H9 (cell line): ENCODE data around the gene CARD11. TPM values are rescaled to one million over a fixed set of nuclear protein-coding genes. Genes with fewer than 3 reads are reported as not detected.

ENCODE experiments used
- DNase-seq: peaks from one replicate; pipeline ENCODE4 v3.0.0-alpha.2; 2017
- H2AFZ ChIP-seq: one replicate; pipeline ENCODE4 v1.6.1; 2013; ENCODE audit warnings: mild to moderate bottlenecking, low read length, control low read depth, moderate library complexity
- H2AK5ac ChIP-seq: 2 replicates; pipeline ENCODE4 v1.6.1; 2013; ENCODE audit warnings: low read length, control low read depth, mixed read lengths; ENCODE audit not compliant: insufficient read length
- H2BK120ac ChIP-seq: one replicate; pipeline ENCODE4 v1.6.1; 2013; ENCODE audit warnings: low read depth, mild to moderate bottlenecking, low read length, control low read depth, inconsistent platforms; ENCODE audit not compliant: poor library complexity, severe bottlenecking
- H2BK12ac ChIP-seq: 2 replicates; pipeline ENCODE4 v1.6.1; 2013; ENCODE audit warnings: low read length, control low read depth, mixed read lengths, low read depth; ENCODE audit not compliant: insufficient read length
- H2BK15ac ChIP-seq: 2 replicates; pipeline ENCODE4 v1.6.1; 2013; ENCODE audit warnings: low read depth, low read length, control low read depth
- H2BK20ac ChIP-seq: one replicate; pipeline ENCODE4 v1.6.1; 2013; ENCODE audit warnings: low read depth, mild to moderate bottlenecking, low read length, control low read depth, inconsistent platforms; ENCODE audit not compliant: poor library complexity, severe bottlenecking
- H2BK5ac ChIP-seq: 2 replicates; pipeline ENCODE4 v1.6.1; 2013; ENCODE audit warnings: low read length, control low read depth, mixed read lengths; ENCODE audit not compliant: insufficient read length
- H3K14ac ChIP-seq: 2 replicates; pipeline ENCODE4 v1.6.1; 2013; ENCODE audit warnings: low read length, control low read depth; ENCODE audit not compliant: insufficient read depth
- H3K18ac ChIP-seq: 2 replicates; pipeline ENCODE4 v1.6.1; 2013; ENCODE audit warnings: low read depth, mild to moderate bottlenecking, mixed read lengths, low read length, control low read depth; ENCODE audit not compliant: insufficient read length
- H3K23ac ChIP-seq: 2 replicates; pipeline ENCODE4 v1.6.1; 2013; ENCODE audit warnings: low read length, control low read depth, mixed read lengths, low read depth; ENCODE audit not compliant: insufficient read length
- H3K23me2 ChIP-seq: 2 replicates; pipeline ENCODE4 v1.6.1; 2013; ENCODE audit warnings: low read depth, mild to moderate bottlenecking, mixed read lengths, low read length, control low read depth; ENCODE audit not compliant: insufficient read length, poor library complexity, severe bottlenecking
- H3K27ac ChIP-seq: 2 replicates; pipeline ENCODE4 v1.5.1; 2013; ENCODE audit warnings: low read length, control low read depth, mixed read lengths, low read depth; ENCODE audit not compliant: insufficient read length
- H3K27me3 ChIP-seq: 2 replicates; pipeline ENCODE4 v1.6.1; 2013; ENCODE audit warnings: low read length, control low read depth, inconsistent platforms; ENCODE audit not compliant: insufficient read depth
- H3K4ac ChIP-seq: 2 replicates; pipeline ENCODE4 v1.6.1; 2013; ENCODE audit warnings: low read depth, mild to moderate bottlenecking, control low read depth, inconsistent platforms, low read length, moderate library complexity
- H3K4me1 ChIP-seq: 2 replicates; pipeline ENCODE4 v1.6.1; 2013; ENCODE audit warnings: low read length, control low read depth, inconsistent platforms; ENCODE audit not compliant: insufficient read depth
- H3K4me2 ChIP-seq: 2 replicates; pipeline ENCODE4 v1.6.1; 2013; ENCODE audit warnings: low read length, control low read depth, mixed read lengths; ENCODE audit not compliant: insufficient read length, insufficient read depth
- H3K56ac ChIP-seq: 2 replicates; pipeline ENCODE4 v1.6.1; 2013; ENCODE audit warnings: low read depth, mild to moderate bottlenecking, mixed read lengths, low read length, control low read depth; ENCODE audit not compliant: insufficient read length
- H3K79me1 ChIP-seq: 2 replicates; pipeline ENCODE4 v1.6.1; 2013; ENCODE audit warnings: low read depth, mild to moderate bottlenecking, moderate library complexity, low read length, control low read depth, inconsistent platforms; ENCODE audit not compliant: insufficient read depth, poor library complexity, severe bottlenecking
- H3K79me2 ChIP-seq: 2 replicates; pipeline ENCODE4 v1.6.1; 2013; ENCODE audit warnings: low read length, control low read depth, inconsistent platforms; ENCODE audit not compliant: insufficient read depth
- H3K9ac ChIP-seq: 2 replicates; pipeline ENCODE4 v1.6.1; 2013; ENCODE audit warnings: low read length, control low read depth, mixed read lengths; ENCODE audit not compliant: insufficient read length; ENCODE audit errors: extremely low read depth
- H3K9me3 ChIP-seq: one replicate; pipeline ENCODE4 v1.6.1; 2013; ENCODE audit warnings: low read depth, low read length, inconsistent platforms; ENCODE audit not compliant: control insufficient read depth
- H3T11ph ChIP-seq: one replicate; pipeline ENCODE4 v1.6.1; 2013; ENCODE audit warnings: mild to moderate bottlenecking, low read length, control low read depth, inconsistent platforms
- H4K20me1 ChIP-seq: one replicate; pipeline ENCODE4 v1.6.1; 2013; ENCODE audit not compliant: control insufficient read depth, insufficient read length, insufficient read depth
- H4K5ac ChIP-seq: 2 replicates; pipeline ENCODE4 v1.6.1; 2013; ENCODE audit warnings: low read depth, mild to moderate bottlenecking, mixed read lengths, low read length, control low read depth; ENCODE audit not compliant: insufficient read length
- H4K8ac ChIP-seq: replicated peaks from 2 replicates; pipeline ENCODE4 v1.6.1; 2013; ENCODE audit warnings: low read length, control low read depth, mixed read lengths, low read depth; ENCODE audit not compliant: insufficient read length
- H4K91ac ChIP-seq: 2 replicates; pipeline ENCODE4 v1.6.1; 2013; ENCODE audit warnings: low read depth, mild to moderate bottlenecking, moderate library complexity, mixed read lengths, low read length, control low read depth; ENCODE audit not compliant: insufficient read length
- H3K27ac Mint-ChIP-seq, 3 experiments: 2 replicates in 2 of 3; 3 replicates in 1 of 3; pipeline ENCODE4 v1.8.0; 2020 to 2021; ENCODE audit warnings: mixed read lengths in 3 of 3, mild to moderate bottlenecking in 1 of 3, moderate library complexity in 1 of 3
- H3K27me3 Mint-ChIP-seq: 2 replicates; pipeline ENCODE4 v1.8.0; 2021; ENCODE audit warnings: low read depth, mild to moderate bottlenecking, moderate library complexity, mixed read lengths
- H3K36me3 Mint-ChIP-seq, 3 experiments: 2 replicates in 2 of 3; 3 replicates in 1 of 3; pipeline ENCODE4 v1.8.0; 2020 to 2021; ENCODE audit warnings: low read depth in 3 of 3, mixed read lengths in 3 of 3; ENCODE audit not compliant: insufficient read depth in 1 of 3
- H3K4me1 Mint-ChIP-seq, 2 experiments: 2 replicates each; pipeline ENCODE4 v1.8.0; 2020; ENCODE audit warnings: mixed read lengths in 2 of 2
- H3K4me3 Mint-ChIP-seq, 2 experiments: 2 replicates in 1 of 2; 3 replicates in 1 of 2; pipeline ENCODE4 v1.8.0; 2020 to 2021; ENCODE audit warnings: mild to moderate bottlenecking in 2 of 2, mixed read lengths in 2 of 2, moderate library complexity in 1 of 2
- H3K9me3 Mint-ChIP-seq, 2 experiments: 2 replicates in 1 of 2; 3 replicates in 1 of 2; pipeline ENCODE4 v1.8.0; 2020; ENCODE audit warnings: mild to moderate bottlenecking in 2 of 2, mixed read lengths in 2 of 2, moderate library complexity in 1 of 2
- WGBS: extraction: QIAGEN DNeasy Blood & Tissue Kit; methylation state at CpG from one replicate; pipeline ENCODE4 v1.1.7; 2013; ENCODE audit warnings: missing lambda C conversion rate, low lambda C conversion rate, mixed read lengths; ENCODE audit not compliant: insufficient read length; ENCODE audit errors: extremely low coverage; 5-methylcytosine and 5-hydroxymethylcytosine counted together
- total RNA-seq: library from RNA; stranded (reverse); gene quantifications from 2 replicates; pipeline ENCODE4 v1.2.1, GENCODE V29; 2021
- TF ChIP-seq, protein P1 (sequence below): fragments of 200-600 bp; sonication (generic); conservative IDR thresholded peaks from 3 replicates; pipeline ENCODE4 v1.8.0; 2021; ENCODE audit warnings: antibody characterized with exemption, mild to moderate bottlenecking

CARD11 gene
- total RNA-seq, 1 experiment from 2014 or later: 20.0 TPM

DNA sequence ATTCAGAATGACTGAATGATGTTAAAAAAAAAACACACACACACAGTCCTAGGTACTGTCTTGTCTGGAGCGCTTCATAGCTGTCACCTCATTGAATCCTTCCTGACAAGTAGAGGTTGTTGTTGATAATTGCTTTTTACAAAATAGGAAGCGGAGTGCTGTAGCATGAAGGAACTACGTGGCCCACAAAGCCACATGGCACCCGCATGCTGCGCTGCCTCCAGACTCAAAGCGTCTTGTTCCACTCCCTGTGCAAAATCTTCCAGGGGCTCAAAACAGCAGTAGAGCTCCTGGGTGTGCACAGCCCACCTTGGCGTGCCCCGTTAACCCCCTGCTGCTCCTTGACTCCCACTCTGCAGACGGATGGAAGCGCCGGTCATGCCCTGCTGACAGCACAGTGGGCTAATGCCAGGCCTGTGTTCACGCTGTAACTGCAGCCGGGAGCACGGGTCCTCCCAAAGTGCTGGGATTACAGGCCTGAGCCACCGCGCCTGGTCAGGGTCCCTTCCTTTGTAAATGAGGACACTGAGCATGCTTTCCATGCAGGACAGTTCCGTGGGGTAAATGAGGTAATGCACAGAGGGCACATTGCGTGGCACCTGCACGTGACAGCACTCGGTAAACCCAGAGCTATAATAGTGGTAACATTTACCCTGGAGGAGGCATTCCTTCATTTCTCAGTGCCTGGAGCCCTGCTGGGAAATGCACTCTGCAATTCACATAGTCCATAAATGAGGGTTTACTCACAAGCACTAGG is 108.5 kb downstream of the CARD11 start:
- no peak overlapping the region for H3T11ph ChIP-seq
- no peaks in the 10 kb centered on the region for H3K23me2 ChIP-seq
- H4K5ac ChIP-seq: no peak overlapping the region
- Mint-ChIP-seq H3K27me3 (no peaks in the 10 kb centered on the region), H3K9me3 (no peaks in the 10 kb centered on the region), H3K4me1 (peaks cover 3 to 9% of the 10 kb centered on the region in 2 experiments), H3K4me3 (no peak overlapping the region), H3K36me3 (peaks cover 0 to 19% (median 4%) of the 10 kb centered on the region in 3 experiments; a peak in 4 of 7 replicates), H3K27ac (no peak overlapping the region)
- no peak overlapping the region for H3K4me2 ChIP-seq
- no peak overlapping the region for H3K18ac ChIP-seq
- DNase-seq: peak; percentile 21
- no peak overlapping the region for H2BK15ac ChIP-seq
- no peak overlapping the region for H3K56ac ChIP-seq
- no peak overlapping the region for H2AFZ ChIP-seq
- no peak overlapping the region for H3K27ac ChIP-seq
- TF ChIP-seq, protein P1, sequence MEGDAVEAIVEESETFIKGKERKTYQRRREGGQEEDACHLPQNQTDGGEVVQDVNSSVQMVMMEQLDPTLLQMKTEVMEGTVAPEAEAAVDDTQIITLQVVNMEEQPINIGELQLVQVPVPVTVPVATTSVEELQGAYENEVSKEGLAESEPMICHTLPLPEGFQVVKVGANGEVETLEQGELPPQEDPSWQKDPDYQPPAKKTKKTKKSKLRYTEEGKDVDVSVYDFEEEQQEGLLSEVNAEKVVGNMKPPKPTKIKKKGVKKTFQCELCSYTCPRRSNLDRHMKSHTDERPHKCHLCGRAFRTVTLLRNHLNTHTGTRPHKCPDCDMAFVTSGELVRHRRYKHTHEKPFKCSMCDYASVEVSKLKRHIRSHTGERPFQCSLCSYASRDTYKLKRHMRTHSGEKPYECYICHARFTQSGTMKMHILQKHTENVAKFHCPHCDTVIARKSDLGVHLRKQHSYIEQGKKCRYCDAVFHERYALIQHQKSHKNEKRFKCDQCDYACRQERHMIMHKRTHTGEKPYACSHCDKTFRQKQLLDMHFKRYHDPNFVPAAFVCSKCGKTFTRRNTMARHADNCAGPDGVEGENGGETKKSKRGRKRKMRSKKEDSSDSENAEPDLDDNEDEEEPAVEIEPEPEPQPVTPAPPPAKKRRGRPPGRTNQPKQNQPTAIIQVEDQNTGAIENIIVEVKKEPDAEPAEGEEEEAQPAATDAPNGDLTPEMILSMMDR: no peak
- H4K8ac ChIP-seq: no peak overlapping the region
- WGBS: no CpG with 5 or more reads among the region's 20 CpGs
- no peak overlapping the region for H2BK12ac ChIP-seq
- no peaks in the 10 kb centered on the region for H3K79me2 ChIP-seq
- H3K79me1 ChIP-seq: no peaks in the 10 kb centered on the region
- no peak overlapping the region for H3K4ac ChIP-seq
- no peak overlapping the region for H3K23ac ChIP-seq
- H3K27me3 ChIP-seq: no peaks in the 10 kb centered on the region
- H4K20me1 ChIP-seq: no peaks in the 10 kb centered on the region
- no peak overlapping the region for H4K91ac ChIP-seq
- no peak overlapping the region for H3K9ac ChIP-seq
- no peaks in the 10 kb centered on the region for H3K9me3 ChIP-seq
- no peak overlapping the region for H2BK20ac ChIP-seq
- H3K14ac ChIP-seq: peak overlapping the region; percentile 40; the same call in 1 of the 2 replicates
- H2BK120ac ChIP-seq: no peak overlapping the region
- no peak overlapping the region for H2BK5ac ChIP-seq
- H3K4me1 ChIP-seq: no peaks in the 10 kb centered on the region
- H2AK5ac ChIP-seq: no peak overlapping the region
